WTC11 (cell line): ENCODE measurements around the gene ING1. TPM values are rescaled to one million over a fixed set of nuclear protein-coding genes. Genes with fewer than 3 reads are reported as not detected.

Experiments used
- ATAC-seq: fragments of 200-7000 bp; cut with Tn5 transposase; 2 replicates; pipeline ENCODE4 v1.10.0; 2021; ENCODE audit warnings: mild to moderate bottlenecking, moderate library complexity
- CTCF ChIA-PET: fragments of 300-600 bp; sonication (Branson Sonifier 250); formaldehyde crosslinking; loops from one replicate; lab custom pipeline; 2021; ENCODE audit warnings: antibody characterized with exemption; lab: Charles Lee
- POLR2A ChIA-PET: fragments of 350-600 bp; sonication (Branson Sonifier 250); formaldehyde crosslinking; loops from one replicate; lab custom pipeline; 2021; ENCODE audit warnings: antibody characterized with exemption; lab: Charles Lee
- DNase-seq: peaks from one replicate; pipeline ENCODE4 v3.0.0; 2021; ENCODE audit warnings: low spot score
- H3K27ac Mint-ChIP-seq: 2 replicates; pipeline ENCODE4 v1.8.0; 2021; ENCODE audit warnings: mixed read lengths
- H3K27me3 Mint-ChIP-seq: 2 replicates; pipeline ENCODE4 v1.8.0; 2021; ENCODE audit warnings: low read depth, mild to moderate bottlenecking, moderate library complexity, mixed read lengths
- H3K36me3 Mint-ChIP-seq: 2 replicates; pipeline ENCODE4 v1.8.0; 2021; ENCODE audit warnings: mixed read lengths
- H3K4me1 Mint-ChIP-seq: 2 replicates; pipeline ENCODE4 v1.8.0; 2022; ENCODE audit warnings: mixed read lengths
- H3K4me3 Mint-ChIP-seq: 2 replicates; pipeline ENCODE4 v1.8.0; 2021; ENCODE audit warnings: mild to moderate bottlenecking, moderate library complexity, mixed read lengths
- H3K9me3 Mint-ChIP-seq: 2 replicates; pipeline ENCODE4 v1.8.0; 2021; ENCODE audit warnings: mixed read lengths
- AR ChIP-seq: fragments of 250-450 bp; sonication (Bioruptor Pico); IDR thresholded peaks from 2 replicates; pipeline ENCODE4 v1.9.0; 2021; ENCODE audit warnings: mild to moderate bottlenecking
- ATF2 ChIP-seq: sonication (generic); formaldehyde crosslinking; IDR thresholded peaks from 2 replicates; pipeline ENCODE4 v1.8.1; 2022; ENCODE audit warnings: low read depth, missing genetic modification reagents, borderline replicate concordance
- ATF3 ChIP-seq: sonication (generic); formaldehyde crosslinking; conservative IDR thresholded peaks from 2 replicates; pipeline ENCODE4 v1.8.1; 2022; ENCODE audit warnings: mild to moderate bottlenecking, missing genetic modification reagents
- ETV6 ChIP-seq: sonication (generic); formaldehyde crosslinking; IDR thresholded peaks from 2 replicates; pipeline ENCODE4 v1.8.1; 2022; ENCODE audit warnings: mild to moderate bottlenecking, missing genetic modification reagents
- FOXP4 ChIP-seq: sonication (generic); formaldehyde crosslinking; IDR thresholded peaks from 2 replicates; pipeline ENCODE4 v1.8.0; 2022; ENCODE audit warnings: mild to moderate bottlenecking, missing genetic modification reagents
- HMGA2 ChIP-seq: fragments of 250-450 bp; sonication (Bioruptor Pico); IDR thresholded peaks from 2 replicates; pipeline ENCODE4 v1.4.0; 2021; ENCODE audit warnings: mild to moderate bottlenecking, moderate library complexity
- JAZF1 ChIP-seq: fragments of 250-450 bp; sonication (Bioruptor Pico); IDR thresholded peaks from 2 replicates; pipeline ENCODE4 v1.9.0; 2021; ENCODE audit warnings: moderate library complexity, mild to moderate bottlenecking, inconsistent platforms
- KAT7 ChIP-seq: sonication (generic); formaldehyde crosslinking; IDR thresholded peaks from 2 replicates; pipeline ENCODE4 v1.8.1; 2023; ENCODE audit warnings: missing genetic modification reagents, mild to moderate bottlenecking, borderline replicate concordance
- MLX ChIP-seq: sonication (generic); formaldehyde crosslinking; IDR thresholded peaks from 2 replicates; pipeline ENCODE4 v1.8.1; 2023; ENCODE audit warnings: mild to moderate bottlenecking, missing genetic modification reagents, moderate library complexity
- MYBL2 ChIP-seq: sonication (generic); formaldehyde crosslinking; IDR thresholded peaks from 2 replicates; pipeline ENCODE4 v1.8.1; 2023; ENCODE audit warnings: mild to moderate bottlenecking, moderate library complexity, missing genetic modification reagents
- NFE2L1 ChIP-seq: sonication (generic); formaldehyde crosslinking; IDR thresholded peaks from 2 replicates; pipeline ENCODE4 v1.8.1; 2023; ENCODE audit warnings: missing genetic modification reagents
- RORB ChIP-seq: fragments of 250-450 bp; sonication (Bioruptor Pico); IDR thresholded peaks from 2 replicates; pipeline ENCODE4 v1.9.0; 2021; ENCODE audit warnings: mild to moderate bottlenecking
- ZNF232 ChIP-seq: sonication (generic); formaldehyde crosslinking; IDR thresholded peaks from 2 replicates; pipeline ENCODE4 v1.8.0; 2022; ENCODE audit warnings: mild to moderate bottlenecking, missing genetic modification reagents
- ZNF263 ChIP-seq: sonication (generic); formaldehyde crosslinking; IDR thresholded peaks from 2 replicates; pipeline ENCODE4 v1.8.1; 2022; ENCODE audit warnings: low read depth, mild to moderate bottlenecking, moderate library complexity, missing genetic modification reagents
- ZNF425 ChIP-seq: fragments of 250-450 bp; sonication (Bioruptor Pico); conservative IDR thresholded peaks from 2 replicates; pipeline ENCODE4 v1.9.0; 2021; ENCODE audit warnings: mild to moderate bottlenecking
- ZNF512 ChIP-seq: sonication (generic); formaldehyde crosslinking; IDR thresholded peaks from 2 replicates; pipeline ENCODE4 v1.8.1; 2022; ENCODE audit warnings: missing genetic modification reagents, borderline replicate concordance
- total RNA-seq: library from RNA; stranded (reverse); gene quantifications from 3 replicates; pipeline ENCODE4 v1.2.3, GENCODE V29; 2021

The ING1 gene
- total RNA-seq, 1 experiment from 2014 or later, result 26.2 TPM

- Mint-ChIP-seq H3K27ac (no peak overlapping the region), H3K4me3 (no peak overlapping the region), H3K36me3 (peaks cover 53% of the 10 kb centered on the region), H3K9me3 (no peaks in the 10 kb centered on the region), H3K27me3 (no peaks in the 10 kb centered on the region), H3K4me1 (peaks cover 8% of the 10 kb centered on the region)
- CTCF ChIA-PET, result no interaction called here
- POLR2A ChIA-PET, result no interaction called here
- no peak for TF ChIP-seq ATF3 (CRISPR knock-in tag)
- TF ChIP-seq ZNF263, result no peak
- ATAC-seq (no peak), DNase-seq (no peak)
Observed at GRCh38 chr13:110698689-110699088, 14.8 kb upstream of the ING1 start.

GRCh38 chr13:110699148-110700145 lies 14.1 kb upstream of the ING1 start:
- H3K36me3 Mint-ChIP-seq, result peaks cover 54% of the 10 kb centered on the region
- POLR2A ChIA-PET, result no interaction called here

GRCh38 chr13:110700186-110700585 lies 13.3 kb upstream of the ING1 start:
- ATAC-seq (no peak), DNase-seq (no peak)
- Mint-ChIP-seq H3K9me3 (no peaks in the 10 kb centered on the region), H3K4me3 (no peak overlapping the region), H3K27ac (no peak overlapping the region), H3K27me3 (no peaks in the 10 kb centered on the region), H3K36me3 (peaks cover 54% of the 10 kb centered on the region), H3K4me1 (peaks cover 14% of the 10 kb centered on the region)
- POLR2A ChIA-PET, result no interaction called here
- CTCF ChIA-PET, result no interaction called here
- TF ChIP-seq ETV6 (CRISPR knock-in tag) (no peak), ZNF512 (CRISPR knock-in tag) (no peak), MLX (CRISPR knock-in tag) (no peak), NFE2L1 (CRISPR knock-in tag) (no peak), MYBL2 (CRISPR knock-in tag) (no peak), KAT7 (CRISPR knock-in tag) (no peak), ZNF425 (no peak), HMGA2 (CRISPR knock-in tag) (no peak), ATF2 (CRISPR knock-in tag) (no peak), JAZF1 (CRISPR knock-in tag) (no peak), ZNF232 (no peak), FOXP4 (CRISPR knock-in tag) (no peak)

More at GRCh38 chr13:110699148-110700145, 14.1 kb upstream of the ING1 start:
- no peak overlapping the region for H3K27ac Mint-ChIP-seq
- peaks cover 9% of the 10 kb centered on the region for H3K4me1 Mint-ChIP-seq
- TF ChIP-seq AR (CRISPR knock-in tag), result no peak
- TF ChIP-seq RORB, result no peak
- no peak for ATAC-seq
- H3K9me3 Mint-ChIP-seq, result no peaks in the 10 kb centered on the region
- H3K27me3 Mint-ChIP-seq, result no peaks in the 10 kb centered on the region
- no peak for DNase-seq
- no peak overlapping the region for H3K4me3 Mint-ChIP-seq
- CTCF ChIA-PET, result no interaction called here
